Activated CD8-positive, alpha-beta memory T cell treated with anti-CD3 and anti-CD28 coated beads, Interleukin-2, amount 50 U/mL, for 48 hours (primary cell): ENCODE data around the gene TNIK.

Source experiments
- DNase-seq: peaks from one replicate; pipeline ENCODE4 v3.0.0-alpha.2; 2020

TNIK gene

DNA sequence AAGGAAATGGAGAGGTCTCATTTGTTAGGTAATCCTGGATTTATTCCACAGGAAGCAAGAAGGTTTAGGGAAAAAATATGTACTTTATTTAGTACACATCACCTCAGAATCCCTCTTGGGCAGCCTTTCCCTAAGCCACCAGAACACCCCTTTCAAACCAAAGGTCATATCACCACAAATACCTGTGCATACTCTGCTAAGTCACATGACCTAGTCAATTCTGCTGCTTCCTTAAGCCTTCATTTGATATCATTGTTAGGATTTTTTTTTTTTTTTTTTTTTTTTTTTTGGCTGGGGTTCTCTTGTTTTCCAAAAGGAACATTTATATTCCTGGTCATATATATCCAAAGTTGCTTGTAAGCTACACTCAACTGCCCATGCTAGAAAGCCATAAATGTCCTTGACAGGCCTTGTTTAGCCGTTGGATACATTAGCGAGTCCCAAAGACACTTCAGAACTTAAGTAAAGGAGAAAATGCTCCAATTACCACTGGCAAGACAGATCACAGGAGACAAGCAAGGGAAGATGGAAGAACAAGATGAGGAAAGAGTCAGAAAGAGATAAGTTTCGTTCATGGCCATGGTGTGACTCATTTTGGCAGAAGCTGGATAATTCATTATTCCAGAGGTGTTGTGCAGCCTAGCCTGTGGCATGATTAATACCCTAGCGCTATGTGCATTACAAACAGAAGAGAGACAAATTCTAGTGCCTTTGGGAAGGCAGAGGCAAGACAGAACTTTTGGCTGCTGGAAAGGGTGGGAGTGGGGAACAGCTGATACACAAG lies 278.1 kb downstream of the TNIK start:
- DNase-seq = no peak

DNA sequence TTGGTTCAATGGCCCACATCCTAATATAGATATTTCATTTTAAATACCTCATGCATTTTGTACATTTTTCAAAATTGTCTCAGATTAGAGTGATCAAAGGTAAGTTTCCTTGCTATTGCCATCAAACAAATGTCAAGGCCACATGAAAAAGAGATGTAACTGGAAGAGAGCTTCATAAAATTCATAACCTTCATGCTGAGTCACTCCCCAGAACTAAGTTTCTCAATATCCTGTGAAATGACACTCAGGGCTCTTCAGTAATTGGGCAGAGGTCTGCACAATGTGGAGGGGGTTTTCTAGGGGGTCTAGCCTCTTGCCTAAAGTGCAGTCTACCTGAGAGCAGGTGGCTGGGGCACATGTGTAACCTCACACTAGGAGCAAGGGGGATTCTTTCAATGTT lies 281.5 kb downstream of the TNIK start:
- no peak for DNase-seq

DNA sequence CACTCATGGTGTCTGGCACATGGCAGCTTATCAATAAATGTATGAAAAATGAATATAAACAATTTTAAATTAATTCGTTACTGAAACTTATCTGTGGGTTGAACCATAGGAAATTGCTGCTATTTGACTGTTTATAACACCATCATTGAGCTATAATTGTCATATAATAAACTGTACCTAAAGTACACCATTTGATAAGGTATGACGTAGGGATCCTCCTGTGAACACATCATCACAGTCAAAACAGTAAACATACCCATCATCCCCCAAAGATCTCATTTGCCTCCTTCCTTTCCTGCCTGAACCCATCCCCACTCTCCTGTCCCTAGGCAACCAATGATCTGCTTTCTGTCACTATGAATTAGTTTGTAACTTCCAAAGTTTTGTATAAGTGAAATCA lies 282.7 kb downstream of the TNIK start:
- DNase-seq = no peak

DNA sequence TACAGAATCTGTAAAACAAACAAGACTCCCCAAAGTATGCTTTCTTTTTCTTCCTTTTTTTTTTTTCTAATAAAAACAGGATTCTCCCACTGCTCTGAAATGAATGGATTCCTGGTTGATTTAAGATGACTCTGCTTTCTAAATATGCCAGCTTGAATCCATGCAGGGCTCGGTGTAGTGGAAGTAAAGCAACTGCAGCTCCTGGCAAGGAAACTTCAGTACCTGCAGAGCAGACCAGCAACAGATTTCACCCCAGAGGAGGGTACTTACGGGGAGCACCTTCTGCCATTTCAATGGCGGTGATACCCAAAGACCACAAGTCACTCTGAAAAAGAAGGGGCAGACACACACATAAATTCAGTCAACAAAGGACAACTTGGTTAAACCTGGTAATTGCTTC lies 283.1 kb downstream of the TNIK start:
- DNase-seq = no peak

DNA sequence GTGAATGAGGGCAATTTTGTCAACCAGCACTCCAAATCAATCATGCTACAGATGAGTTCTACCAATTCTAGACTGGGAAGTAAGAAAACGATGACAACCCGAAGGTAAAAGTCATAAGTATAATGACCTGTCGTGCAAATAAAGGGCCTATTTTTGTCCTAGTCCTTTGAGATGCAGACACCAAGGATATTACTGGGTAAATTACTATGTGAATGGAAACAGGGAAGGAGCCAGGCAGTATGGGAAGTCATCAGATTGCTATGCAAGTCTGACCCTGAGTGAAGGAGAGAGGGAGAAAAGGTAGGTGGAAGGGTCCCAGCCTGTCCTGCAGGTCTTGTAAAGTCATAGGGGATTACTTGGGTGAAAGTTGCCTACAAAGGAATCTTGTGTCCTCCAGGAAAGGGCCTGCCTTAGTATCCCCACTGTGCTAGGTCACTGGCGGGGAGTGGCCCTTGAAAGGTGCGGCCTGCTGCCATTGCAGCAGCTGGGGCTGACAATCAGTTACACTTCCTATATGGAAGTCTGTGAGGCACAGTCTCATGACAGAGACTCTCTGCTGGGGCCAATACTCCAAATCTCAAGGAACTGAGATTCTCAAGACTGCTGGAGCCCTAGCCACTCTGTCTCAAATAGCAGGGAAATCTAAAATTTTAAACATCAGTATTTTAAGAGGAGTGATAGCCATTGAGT lies 283.8 kb downstream of the TNIK start:
- DNase-seq = no peak

DNA sequence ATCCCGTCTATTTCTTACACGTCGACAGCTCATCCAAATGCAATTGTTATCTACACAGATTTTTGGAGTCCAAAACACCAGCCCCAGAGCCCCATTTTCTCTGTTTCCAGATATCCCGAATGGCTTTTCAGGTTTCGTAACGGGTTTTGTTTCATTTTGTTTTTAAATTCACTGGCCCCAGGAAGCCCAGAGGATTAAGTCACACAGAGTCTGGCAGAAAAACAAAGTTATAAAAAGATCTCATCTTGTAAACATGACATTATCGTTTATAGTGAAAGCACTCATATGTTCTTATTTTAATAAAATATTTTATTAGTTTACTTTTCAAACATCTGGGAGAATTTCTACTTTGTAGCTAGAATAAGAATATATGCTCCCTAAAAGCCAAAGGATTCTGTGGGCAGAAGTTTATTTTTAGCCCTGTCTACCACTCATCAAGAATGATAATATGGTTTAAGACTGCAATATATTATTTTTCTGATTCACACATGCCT lies 284.4 kb downstream of the TNIK start:
- no peak for DNase-seq

DNA sequence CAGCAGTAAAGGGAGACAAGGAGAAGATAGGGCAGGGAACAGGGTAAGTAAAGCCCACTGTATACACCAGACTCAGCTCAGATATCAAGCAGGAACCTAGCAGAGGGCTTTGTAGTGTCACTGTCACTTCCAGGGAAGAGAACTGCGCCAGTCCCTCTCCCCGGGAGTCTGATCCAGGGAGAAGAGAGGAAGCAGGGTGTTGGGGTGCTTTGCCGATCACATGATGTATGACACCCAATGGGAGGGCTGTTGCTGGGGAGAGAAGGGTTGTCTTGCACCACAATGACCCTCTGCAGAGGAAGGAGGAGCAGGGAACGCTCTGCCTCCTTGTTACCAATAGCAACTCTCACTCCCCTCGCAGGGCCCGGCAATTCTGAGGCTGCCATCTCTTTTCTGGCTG lies 286.5 kb downstream of the TNIK start:
- DNase-seq = no peak

DNA sequence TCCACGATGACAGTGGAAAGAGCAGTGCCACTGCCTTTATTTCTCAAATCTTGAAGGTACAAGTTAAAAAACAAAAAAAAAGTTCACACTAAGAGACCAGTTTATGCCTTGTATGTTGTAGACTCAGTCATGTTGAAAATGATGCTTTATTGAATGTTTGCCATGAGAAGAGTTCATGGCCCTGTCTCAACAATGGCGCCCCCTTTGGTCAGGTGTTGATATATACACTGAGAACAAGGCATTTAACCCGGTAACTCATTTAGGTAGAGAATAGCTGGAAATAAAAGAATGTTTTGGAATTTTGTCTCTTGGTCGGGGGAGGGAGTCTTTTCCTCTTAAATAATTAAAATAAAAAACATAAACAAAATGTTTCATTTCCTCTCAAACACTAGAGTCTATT lies 288.1 kb downstream of the TNIK start:
- DNase-seq = no peak

DNA sequence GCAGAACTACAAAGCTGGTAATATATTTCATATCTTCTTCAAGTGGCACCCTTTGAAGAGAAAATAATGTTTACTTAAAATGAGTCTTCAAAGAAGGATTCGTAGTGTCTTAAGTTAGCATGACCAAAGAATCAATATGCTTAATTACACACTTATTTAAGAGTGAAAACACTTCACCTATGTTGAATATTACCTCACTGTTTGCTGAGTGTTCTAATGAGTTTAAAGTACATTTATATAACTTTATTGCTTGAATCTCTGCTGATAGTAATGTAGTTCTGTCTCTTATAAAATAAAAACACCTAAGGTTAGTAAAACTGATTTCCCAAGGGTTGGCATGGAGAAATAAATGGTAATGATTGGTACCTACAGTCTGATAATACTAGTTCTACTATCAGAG lies 290.3 kb downstream of the TNIK start:
- no peak for DNase-seq

DNA sequence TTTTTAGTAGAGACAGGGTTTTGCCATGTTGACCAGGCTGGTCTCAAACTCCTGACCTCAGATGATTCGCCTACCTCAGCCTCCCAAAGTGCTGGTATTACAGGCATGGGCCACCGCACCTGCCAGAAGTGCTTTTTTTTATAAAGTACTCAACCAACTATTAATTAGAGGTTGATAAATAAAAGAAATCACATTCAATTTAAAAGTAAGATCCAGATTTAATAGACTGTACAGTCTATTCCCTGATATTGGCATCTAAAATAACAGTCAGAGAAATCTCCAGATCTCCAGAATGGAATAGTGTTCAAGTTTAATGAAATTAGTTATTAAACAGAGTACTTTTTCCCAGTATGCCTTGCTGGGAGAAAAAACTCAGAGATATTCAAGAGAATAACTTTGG lies 290.8 kb downstream of the TNIK start:
- DNase-seq = no peak

DNA sequence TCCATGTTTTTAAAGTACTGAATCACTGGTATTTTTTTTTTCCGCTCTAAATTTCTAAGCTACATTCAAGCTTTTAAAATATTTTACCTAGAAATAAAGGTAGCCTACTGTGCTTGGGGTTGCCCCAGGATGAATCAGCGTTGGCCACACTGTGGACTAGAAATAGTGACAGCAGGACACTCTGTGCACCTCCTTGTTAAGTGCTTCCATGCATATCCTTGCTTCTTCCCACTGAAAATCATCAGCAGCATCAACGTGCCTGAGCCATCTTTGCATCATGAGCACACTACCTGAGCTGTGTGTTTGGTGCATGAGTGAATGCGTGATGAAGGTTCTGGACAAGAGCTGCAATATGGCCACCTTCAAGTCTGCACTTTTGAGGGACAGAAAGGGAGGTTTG lies 291.7 kb downstream of the TNIK start:
- DNase-seq = no peak

DNA sequence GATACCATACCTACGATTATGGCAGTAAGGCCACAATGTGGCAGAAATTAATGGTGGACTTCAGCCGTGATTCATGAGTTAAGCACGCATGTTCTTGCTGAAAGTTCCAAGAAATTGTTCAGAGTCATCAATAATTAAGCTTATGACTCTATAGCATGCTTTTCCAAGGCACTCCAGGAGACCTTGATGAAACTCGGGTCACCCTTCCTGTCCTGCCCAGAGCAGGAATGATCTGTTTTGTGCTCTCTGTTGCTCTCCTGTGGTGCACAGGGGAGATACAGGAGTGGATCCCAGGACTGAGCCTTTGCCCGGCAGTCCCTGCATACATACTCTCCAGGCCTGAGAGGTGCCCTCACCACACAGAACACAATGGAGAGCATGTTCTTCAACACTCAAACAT lies 292.1 kb downstream of the TNIK start:
- no peak for DNase-seq

DNA sequence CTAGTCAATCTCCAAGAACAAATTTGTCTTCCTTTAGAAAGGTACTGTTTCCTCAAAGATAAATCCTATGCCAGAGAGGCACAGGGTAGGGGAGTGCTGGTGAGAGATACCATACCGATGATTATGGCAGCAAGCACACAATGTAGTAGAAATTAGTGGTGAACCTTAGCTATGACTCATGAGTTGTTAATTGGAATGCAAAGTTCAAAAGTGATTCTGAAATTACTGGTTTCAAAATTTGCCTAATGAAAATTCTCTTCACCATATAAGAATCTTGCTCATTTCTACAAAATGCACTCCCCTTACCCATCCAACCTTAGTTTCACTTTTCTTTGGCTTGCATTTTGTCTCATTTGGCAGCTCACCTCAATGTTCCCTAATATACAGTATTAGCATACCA lies 294.2 kb downstream of the TNIK start:
- no peak for DNase-seq

DNA sequence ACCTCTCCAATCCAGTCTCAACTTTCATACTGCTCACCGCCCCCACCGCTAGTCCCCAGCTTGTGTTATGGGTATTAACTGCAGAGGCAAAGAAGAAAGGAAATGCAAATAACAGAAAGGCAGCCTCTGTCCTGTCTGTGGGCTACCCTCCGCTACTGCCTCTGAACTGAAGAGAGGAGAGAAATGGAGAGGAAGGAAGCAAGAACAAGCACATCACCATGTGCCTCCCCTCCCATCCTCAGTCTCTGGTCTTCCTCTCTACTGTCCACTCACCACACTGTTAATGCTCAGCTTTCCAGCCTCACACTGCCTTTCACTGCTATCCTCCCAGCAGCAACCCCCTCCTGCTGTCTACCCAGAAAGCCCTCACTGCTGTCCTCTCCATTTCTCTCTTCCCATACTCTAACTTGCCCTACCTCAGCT lies 294.7 kb downstream of the TNIK start:
- DNase-seq = no peak

DNA sequence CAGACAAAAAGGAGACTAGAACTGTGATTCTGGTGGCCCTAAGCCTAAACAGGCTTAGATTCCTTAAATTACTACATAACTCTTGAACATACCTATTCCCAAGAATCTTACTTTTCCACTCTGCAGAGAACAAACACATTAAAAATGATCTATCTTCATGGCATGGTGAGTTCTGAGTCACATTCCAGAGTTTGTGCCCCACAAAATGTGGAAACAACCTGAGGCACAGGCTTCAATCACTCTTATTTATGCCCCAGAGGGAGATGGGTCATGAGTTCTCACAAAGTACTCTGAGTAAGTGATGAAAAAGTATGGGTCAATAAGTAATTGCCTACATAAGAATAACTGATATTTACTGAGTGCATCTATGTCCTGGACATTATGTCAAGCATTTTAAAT lies 296.1 kb downstream of the TNIK start:
- no peak for DNase-seq

DNA sequence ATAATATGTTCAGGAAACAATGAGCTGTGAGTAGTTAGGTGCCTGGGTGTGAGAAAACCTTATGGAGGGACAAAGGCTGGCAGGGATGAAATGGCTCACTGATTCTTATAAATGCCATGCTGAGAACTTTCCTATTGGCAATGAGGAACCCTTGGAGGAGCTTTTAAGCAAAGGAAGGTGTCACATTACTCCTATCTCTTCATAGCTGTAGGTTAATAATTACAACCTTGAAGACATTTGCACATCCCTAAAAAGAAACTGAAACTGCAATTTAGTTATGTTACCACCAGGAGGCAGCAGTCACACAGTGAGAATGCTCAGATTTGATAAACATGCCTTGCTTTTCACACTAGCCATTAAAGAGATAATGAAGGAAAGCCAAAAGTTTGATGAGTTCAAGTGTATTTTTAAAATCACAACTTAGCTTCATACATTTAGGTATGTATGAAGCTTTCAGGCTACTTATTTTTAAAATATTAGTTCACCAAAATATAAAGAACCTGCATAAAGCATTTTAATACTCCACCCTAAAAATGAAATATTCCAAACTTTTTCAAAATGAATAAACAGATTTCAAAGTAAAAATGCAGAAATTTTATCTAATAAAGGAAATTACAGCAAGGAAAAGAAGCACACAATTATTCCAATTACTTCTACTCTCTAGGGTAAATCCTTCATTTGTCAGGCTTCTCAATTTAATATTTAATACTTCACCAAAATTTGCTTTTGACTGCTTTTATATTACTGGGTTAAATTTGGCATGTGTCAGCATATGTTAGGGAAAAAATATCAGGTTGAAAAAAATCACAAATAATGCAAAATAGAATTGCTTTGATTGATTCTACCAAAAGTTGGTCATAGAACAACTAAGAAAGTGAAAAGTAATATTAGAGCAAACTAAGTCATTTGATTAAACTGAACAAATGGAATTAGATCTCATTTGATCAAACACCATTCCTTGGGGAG lies 296.8 kb downstream of the TNIK start:
- no peak for DNase-seq

DNA sequence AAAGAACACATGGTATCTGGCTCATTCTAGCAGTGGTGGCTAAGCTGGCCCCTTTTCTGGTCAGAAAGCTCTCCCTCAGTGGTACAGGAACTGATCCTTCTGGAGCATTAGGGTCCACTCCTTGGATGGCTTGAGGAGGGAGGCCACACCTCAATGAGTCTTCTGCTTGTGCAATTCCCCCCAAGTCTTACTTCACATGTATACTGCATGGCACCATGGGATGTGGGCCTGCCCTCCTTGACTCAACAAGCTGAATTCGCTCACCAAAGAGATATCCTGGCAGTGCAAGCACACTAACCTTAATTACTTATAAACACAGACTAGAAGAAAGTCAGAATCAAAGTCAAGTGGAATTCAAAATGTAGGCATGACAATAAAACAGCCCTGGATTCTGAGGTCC lies 299.9 kb downstream of the TNIK start:
- DNase-seq = no peak

DNA sequence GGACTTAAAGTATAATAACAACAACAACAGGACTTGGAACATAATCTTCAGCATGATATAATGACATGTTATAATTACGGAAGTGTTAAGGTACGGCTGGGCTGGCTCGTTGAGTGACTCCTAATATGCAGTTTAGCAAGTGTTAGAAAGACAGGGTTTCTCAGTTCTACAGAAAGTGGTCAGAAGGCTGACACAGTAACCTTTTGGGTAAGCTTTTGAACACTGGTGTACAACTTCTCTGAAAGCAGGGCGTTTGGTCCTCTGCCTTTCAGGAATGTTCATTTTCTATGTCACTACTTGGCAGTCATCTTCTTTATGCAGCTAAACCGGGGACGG lies 300.4 kb downstream of the TNIK start:
- DNase-seq = no peak

DNA sequence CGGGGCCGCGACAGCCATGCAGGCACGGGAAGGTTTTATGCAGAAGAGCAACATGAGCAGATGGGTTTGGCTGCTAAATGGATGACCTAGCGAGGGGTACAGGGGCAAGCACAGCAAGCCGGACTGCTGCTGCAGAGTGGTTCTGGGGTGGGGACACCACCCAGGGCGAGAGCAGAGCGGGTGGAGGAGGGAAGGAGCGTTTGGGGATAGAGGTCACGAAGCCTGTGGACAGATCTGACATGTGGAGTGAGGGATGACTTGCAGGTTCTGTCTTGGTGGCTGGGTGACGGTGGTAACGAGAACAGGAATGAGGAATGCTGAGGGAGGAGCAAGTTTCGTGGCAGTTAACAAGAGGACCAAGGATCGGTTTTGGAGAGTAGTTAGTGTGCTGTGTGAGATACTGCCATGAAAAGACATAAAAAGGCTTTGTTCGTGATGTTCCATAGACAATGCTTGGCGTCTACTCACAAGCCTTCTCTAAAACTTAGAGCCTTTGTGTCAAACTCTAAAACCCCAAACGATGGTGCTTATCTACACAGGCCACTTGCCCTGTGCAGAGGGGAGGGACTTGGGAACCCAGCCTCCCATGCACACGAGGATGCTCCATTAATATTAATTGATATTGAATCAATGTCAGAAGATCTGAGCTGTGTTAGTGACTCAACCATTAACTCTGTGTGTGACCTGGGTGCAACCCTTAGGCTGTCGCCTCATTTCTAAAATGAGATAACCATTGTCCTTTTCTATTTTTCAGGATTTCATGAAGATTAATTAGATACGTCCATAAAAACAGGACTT lies 301.0 kb downstream of the TNIK start:
- DNase-seq = no peak

DNA sequence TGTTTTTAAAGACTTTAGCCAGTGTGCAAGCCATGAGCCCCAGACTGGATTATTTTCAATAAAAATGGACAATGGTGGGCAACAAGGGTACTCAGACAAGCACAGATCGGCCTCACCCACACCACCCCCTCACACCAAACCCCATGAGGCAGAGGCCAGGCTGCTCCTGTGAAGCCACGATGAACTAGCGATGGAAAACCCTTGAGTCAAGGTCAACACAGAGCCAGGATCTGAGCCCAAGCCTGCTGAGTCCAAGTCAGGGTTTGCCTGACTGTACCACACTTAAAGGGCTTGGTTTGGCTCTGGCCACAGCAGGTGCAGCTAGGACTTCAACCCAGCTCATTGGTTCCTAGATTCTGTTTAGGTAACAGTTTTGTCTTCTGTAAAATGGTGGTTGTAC lies 302.2 kb downstream of the TNIK start:
- no peak for DNase-seq

DNA sequence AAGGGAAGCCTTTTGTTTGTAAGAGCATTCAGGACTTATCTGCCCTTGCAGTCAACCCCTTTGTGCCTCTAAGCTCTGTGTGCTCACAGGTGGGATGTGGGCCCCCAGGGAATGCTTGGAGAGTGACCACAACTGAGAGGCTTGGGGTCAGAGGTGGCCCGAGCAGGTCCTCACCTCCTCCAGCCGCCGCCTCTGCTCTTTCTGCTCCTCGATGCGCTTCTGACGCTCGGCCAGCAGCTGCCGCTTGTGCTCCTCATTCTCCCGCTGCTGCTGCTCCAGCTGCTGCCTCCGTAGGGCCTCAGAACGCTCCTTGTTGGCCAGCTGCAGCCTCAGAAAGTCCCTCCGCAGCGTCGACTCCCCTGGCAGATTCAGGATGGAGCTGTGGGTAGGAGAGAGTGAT lies 302.9 kb downstream of the TNIK start:
- no peak for DNase-seq

DNA sequence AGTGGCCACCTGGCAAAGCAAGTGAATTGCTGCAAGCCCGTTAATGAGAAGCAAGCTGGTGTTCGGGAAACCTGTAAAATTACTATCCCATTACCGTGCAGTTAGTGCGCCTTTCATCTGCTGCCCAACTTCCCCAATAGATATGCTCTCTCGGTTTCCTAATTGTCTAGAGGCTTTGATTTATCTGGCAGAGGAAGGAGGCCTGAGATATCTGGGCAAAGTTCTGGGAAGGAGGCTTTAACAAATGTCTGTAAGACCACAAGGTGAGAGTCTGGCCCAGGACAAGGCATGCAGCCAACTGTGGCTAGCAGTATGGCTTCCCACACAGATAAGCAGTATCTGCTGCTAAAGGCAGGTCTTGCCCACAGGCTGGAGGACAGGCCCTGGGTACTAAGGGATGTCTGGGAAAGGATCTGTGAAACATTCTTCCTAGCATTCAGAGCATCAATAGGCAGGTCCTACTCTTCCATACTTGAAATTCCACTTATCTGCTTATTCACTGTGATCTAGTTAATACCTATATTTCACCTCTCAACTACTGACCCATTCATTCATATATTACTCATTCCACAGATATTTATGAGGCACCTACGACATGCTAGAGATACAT lies 303.7 kb downstream of the TNIK start:
- no peak for DNase-seq
